Measurements from ENCODE around the gene ZFYVE19.

DNA sequence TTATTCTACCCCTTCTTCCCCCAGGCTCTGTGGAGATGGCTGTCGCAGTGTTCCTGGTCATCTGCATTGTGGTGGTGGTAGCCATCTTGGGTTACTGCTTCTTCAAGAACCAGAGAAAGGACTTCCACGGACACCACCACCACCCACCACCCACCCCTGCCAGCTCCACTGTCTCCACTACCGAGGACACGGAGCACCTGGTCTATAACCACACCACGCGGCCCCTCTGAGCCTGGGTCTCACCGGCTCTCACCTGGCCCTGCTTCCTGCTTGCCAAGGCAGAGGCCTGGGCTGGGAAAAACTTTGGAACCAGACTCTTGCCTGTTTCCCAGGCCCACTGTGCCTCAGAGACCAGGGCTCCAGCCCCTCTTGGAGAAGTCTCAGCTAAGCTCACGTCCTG, 49.9 kb downstream of the ZFYVE19 start:
- no peak for TF ChIP-seq POLR2A (IDR thresholded peaks at IDR 0.05; ENCODE audit: extremely low read depth, insufficient read length)
- TF ChIP-seq, protein P1, sequence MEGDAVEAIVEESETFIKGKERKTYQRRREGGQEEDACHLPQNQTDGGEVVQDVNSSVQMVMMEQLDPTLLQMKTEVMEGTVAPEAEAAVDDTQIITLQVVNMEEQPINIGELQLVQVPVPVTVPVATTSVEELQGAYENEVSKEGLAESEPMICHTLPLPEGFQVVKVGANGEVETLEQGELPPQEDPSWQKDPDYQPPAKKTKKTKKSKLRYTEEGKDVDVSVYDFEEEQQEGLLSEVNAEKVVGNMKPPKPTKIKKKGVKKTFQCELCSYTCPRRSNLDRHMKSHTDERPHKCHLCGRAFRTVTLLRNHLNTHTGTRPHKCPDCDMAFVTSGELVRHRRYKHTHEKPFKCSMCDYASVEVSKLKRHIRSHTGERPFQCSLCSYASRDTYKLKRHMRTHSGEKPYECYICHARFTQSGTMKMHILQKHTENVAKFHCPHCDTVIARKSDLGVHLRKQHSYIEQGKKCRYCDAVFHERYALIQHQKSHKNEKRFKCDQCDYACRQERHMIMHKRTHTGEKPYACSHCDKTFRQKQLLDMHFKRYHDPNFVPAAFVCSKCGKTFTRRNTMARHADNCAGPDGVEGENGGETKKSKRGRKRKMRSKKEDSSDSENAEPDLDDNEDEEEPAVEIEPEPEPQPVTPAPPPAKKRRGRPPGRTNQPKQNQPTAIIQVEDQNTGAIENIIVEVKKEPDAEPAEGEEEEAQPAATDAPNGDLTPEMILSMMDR (IDR thresholded peaks at IDR 0.05; ENCODE audit: low read depth, low read length), result no peak
